DOHH2 (cell line): ENCODE data around the gene FUT4.
"Not testable (repeated sequence)": the region's sequence is repeated elsewhere in the genome, so short reads cannot be mapped to it uniquely, and the experiment has no call there.

Source experiments
- H3F3A ChIP-seq: fragments of 200-600 bp; sonication (generic), shearing (Covaris generic); 2 replicates; pipeline ENCODE4 v1.6.0; 2016; ENCODE audit warnings: antibody characterized with exemption, mild to moderate bottlenecking; ENCODE audit not compliant: control insufficient read depth, insufficient read depth
- H3K27ac ChIP-seq: fragments of 200-600 bp; sonication (generic); 2 replicates; pipeline ENCODE4 v1.5.1; 2014; ENCODE audit warnings: low read depth, mild to moderate bottlenecking, low read length, moderate library complexity
- H3K27me3 ChIP-seq: fragments of 200-600 bp; sonication (generic); 2 replicates; pipeline ENCODE4 v1.6.1; 2014; ENCODE audit warnings: mild to moderate bottlenecking, low read length, mixed read lengths; ENCODE audit not compliant: control insufficient read depth
- H3K36me3 ChIP-seq: fragments of 200-600 bp; sonication (generic); 2 replicates; pipeline ENCODE4 v1.6.1; 2014; ENCODE audit warnings: mild to moderate bottlenecking, low read length, moderate library complexity, mixed read lengths; ENCODE audit not compliant: control insufficient read depth
- H3K4me1 ChIP-seq: fragments of 200-600 bp; sonication (generic); 2 replicates; pipeline ENCODE4 v1.6.1; 2014; ENCODE audit warnings: mild to moderate bottlenecking, low read length, mixed read lengths; ENCODE audit not compliant: control insufficient read depth
- H3K4me2 ChIP-seq: fragments of 200-600 bp; sonication (generic); 2 replicates; pipeline ENCODE4 v1.6.0; 2014; ENCODE audit warnings: mild to moderate bottlenecking, low read length, moderate library complexity
- H3K4me3 ChIP-seq: fragments of 200-600 bp; sonication (generic); 2 replicates; pipeline ENCODE4 v1.5.1; 2014; ENCODE audit warnings: mild to moderate bottlenecking, low read length, mixed read lengths
- H3K79me2 ChIP-seq: fragments of 200-600 bp; sonication (generic); 2 replicates; pipeline ENCODE4 v1.6.1; 2014; ENCODE audit warnings: mild to moderate bottlenecking, low read length, mixed read lengths; ENCODE audit not compliant: control insufficient read depth
- H3K9me2 ChIP-seq: fragments of 200-600 bp; sonication (generic); replicated peaks from 2 replicates; pipeline ENCODE4 v1.6.1; 2014; ENCODE audit warnings: mild to moderate bottlenecking, low read length, mixed read lengths; ENCODE audit not compliant: control insufficient read depth
- H3K9me3 ChIP-seq: fragments of 200-600 bp; sonication (generic); 2 replicates; pipeline ENCODE4 v1.6.1; 2014; ENCODE audit warnings: antibody characterized with exemption, low read length, mixed read lengths; ENCODE audit not compliant: control insufficient read depth, insufficient read depth
- H4K20me1 ChIP-seq: fragments of 200-600 bp; sonication (generic); 2 replicates; pipeline ENCODE4 v1.6.0; 2014; ENCODE audit warnings: low read depth, mild to moderate bottlenecking, antibody characterized with exemption, low read length, moderate library complexity; ENCODE audit not compliant: control insufficient read depth, insufficient read depth
- CTCF ChIP-seq: fragments of 200-600 bp; sonication (generic); IDR thresholded peaks from one replicate; pipeline ENCODE4 v1.5.1; 2014; ENCODE audit warnings: antibody characterized with exemption, mild to moderate bottlenecking, low read depth, low read length; ENCODE audit not compliant: poor library complexity, severe bottlenecking
- EZH2phosphoT487 ChIP-seq: fragments of 200-600 bp; sonication (generic); IDR thresholded peaks from 2 replicates; pipeline ENCODE4 v1.6.1; 2017; ENCODE audit warnings: borderline replicate concordance, mild to moderate bottlenecking, antibody characterized with exemption, low read length, moderate library complexity, mixed read lengths

Gene FUT4

GRCh38 chr11:94501522-94501921 is 42.2 kb upstream of the FUT4 start:
- Histone ChIP-seq H3K27ac (no peak overlapping the region), H3F3A (no peaks in the 10 kb centered on the region), H3K4me3 (no peak overlapping the region), H3K4me2 (no peak overlapping the region), H3K4me1 (no peaks in the 10 kb centered on the region), H3K9me2 (no peaks in the 10 kb centered on the region), H3K27me3 (no peaks in the 10 kb centered on the region), H3K36me3 (peaks cover 34% of the 10 kb centered on the region), H4K20me1 (no peaks in the 10 kb centered on the region), H3K9me3 (no peaks in the 10 kb centered on the region), H3K79me2 (no peaks in the 10 kb centered on the region)
- TF ChIP-seq CTCF = no peak
- no peak for TF ChIP-seq EZH2phosphoT487

GRCh38 chr11:94504689-94505293 is 38.9 kb upstream of the FUT4 start:
- H3K27ac ChIP-seq = no peak overlapping the region
- no peaks in the 10 kb centered on the region for H3K79me2 ChIP-seq
- H4K20me1 ChIP-seq = no peaks in the 10 kb centered on the region
- no peak overlapping the region for H3K4me2 ChIP-seq
- no peaks in the 10 kb centered on the region for H3K27me3 ChIP-seq
- no peaks in the 10 kb centered on the region for H3F3A ChIP-seq
- H3K9me3 ChIP-seq = no peaks in the 10 kb centered on the region
- no peaks in the 10 kb centered on the region for H3K9me2 ChIP-seq
- H3K36me3 ChIP-seq = peaks cover 5% of the 10 kb centered on the region
- no peak overlapping the region for H3K4me3 ChIP-seq
- TF ChIP-seq EZH2phosphoT487 = no peak
- peak; percentile 65 for TF ChIP-seq CTCF
- H3K4me1 ChIP-seq = no peaks in the 10 kb centered on the region

GRCh38 chr11:94506513-94506912 is 37.2 kb upstream of the FUT4 start:
- H3K9me3 ChIP-seq, H3K4me2 ChIP-seq, H3F3A ChIP-seq, H3K79me2 ChIP-seq, H3K9me2 ChIP-seq, H3K4me1 ChIP-seq, H3K4me3 ChIP-seq, H3K36me3 ChIP-seq, H4K20me1 ChIP-seq, H3K27me3 ChIP-seq, H3K27ac ChIP-seq: not testable (repeated sequence)

- Histone ChIP-seq H3K4me1 (peaks cover 3% of the 10 kb centered on the region; the same call in 1 of the 2 replicates), H3F3A (no peaks in the 10 kb centered on the region), H3K36me3 (no peaks in the 10 kb centered on the region), H3K4me2 (no peak overlapping the region), H3K79me2 (no peaks in the 10 kb centered on the region), H3K27ac (no peak overlapping the region), H3K27me3 (peaks cover 11% of the 10 kb centered on the region), H4K20me1 (no peaks in the 10 kb centered on the region), H3K9me2 (no peaks in the 10 kb centered on the region), H3K4me3 (no peak overlapping the region), H3K9me3 (no peaks in the 10 kb centered on the region)
- no peak for TF ChIP-seq CTCF
Measured at GRCh38 chr11:94507485-94507884, 36.2 kb upstream of the FUT4 start.
